ENCODE data around the gene LARP1.

The LARP1 gene

DNA sequence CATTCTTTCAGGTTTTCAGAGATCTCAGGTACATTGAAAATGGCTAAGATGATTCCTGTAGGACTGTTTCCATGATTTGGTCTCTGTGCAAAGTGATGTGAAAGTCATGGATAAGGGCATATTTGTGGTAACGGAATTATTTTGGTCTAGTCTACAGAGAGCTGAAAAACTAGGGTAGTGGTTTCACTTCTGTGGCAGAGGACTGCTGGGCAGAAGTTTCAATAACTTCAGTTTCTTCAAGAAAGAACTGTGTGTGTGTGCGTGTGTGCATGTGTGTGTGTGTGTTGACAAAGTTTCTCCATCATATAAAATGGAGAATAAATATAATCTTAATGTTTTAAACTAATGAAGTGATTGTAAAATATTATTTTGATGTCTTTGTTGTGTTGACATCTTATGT lies 107.6 kb downstream of the LARP1 start:
- TF ChIP-seq RARB (CRISPR knock-in tag; IDR thresholded peaks at IDR 0.05) (no peak), GLIS3 (CRISPR knock-in tag; IDR thresholded peaks at IDR 0.05) (no peak), CSDC2 (CRISPR knock-in tag; IDR thresholded peaks at IDR 0.05) (no peak), ZNF8 (CRISPR knock-in tag; IDR thresholded peaks at IDR 0.05) (no peak), ZNF565 (CRISPR knock-in tag; conservative IDR thresholded peaks at IDR 0.05; ENCODE audit: low read depth) (no peak), ISL1 (CRISPR knock-in tag; IDR thresholded peaks at IDR 0.05) (no peak), ZFP3 (CRISPR knock-in tag; IDR thresholded peaks at IDR 0.05) (no peak), ZC3H10 (CRISPR knock-in tag; IDR thresholded peaks at IDR 0.05) (no peak), SNAI2 (CRISPR knock-in tag; IDR thresholded peaks at IDR 0.05) (no peak), ESRRG (CRISPR knock-in tag; IDR thresholded peaks at IDR 0.05) (no peak), TOX (CRISPR knock-in tag; IDR thresholded peaks at IDR 0.05; ENCODE audit: borderline replicate concordance) (no peak), ZNF70 (CRISPR knock-in tag; IDR thresholded peaks at IDR 0.05) (no peak)
- TF ChIP-seq, protein P1, sequence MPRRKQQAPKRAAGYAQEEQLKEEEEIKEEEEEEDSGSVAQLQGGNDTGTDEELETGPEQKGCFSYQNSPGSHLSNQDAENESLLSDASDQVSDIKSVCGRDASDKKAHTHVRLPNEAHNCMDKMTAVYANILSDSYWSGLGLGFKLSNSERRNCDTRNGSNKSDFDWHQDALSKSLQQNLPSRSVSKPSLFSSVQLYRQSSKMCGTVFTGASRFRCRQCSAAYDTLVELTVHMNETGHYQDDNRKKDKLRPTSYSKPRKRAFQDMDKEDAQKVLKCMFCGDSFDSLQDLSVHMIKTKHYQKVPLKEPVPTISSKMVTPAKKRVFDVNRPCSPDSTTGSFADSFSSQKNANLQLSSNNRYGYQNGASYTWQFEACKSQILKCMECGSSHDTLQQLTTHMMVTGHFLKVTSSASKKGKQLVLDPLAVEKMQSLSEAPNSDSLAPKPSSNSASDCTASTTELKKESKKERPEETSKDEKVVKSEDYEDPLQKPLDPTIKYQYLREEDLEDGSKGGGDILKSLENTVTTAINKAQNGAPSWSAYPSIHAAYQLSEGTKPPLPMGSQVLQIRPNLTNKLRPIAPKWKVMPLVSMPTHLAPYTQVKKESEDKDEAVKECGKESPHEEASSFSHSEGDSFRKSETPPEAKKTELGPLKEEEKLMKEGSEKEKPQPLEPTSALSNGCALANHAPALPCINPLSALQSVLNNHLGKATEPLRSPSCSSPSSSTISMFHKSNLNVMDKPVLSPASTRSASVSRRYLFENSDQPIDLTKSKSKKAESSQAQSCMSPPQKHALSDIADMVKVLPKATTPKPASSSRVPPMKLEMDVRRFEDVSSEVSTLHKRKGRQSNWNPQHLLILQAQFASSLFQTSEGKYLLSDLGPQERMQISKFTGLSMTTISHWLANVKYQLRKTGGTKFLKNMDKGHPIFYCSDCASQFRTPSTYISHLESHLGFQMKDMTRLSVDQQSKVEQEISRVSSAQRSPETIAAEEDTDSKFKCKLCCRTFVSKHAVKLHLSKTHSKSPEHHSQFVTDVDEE (CRISPR knock-in tag; IDR thresholded peaks at IDR 0.05): no peak
- TF ChIP-seq, protein P2, sequence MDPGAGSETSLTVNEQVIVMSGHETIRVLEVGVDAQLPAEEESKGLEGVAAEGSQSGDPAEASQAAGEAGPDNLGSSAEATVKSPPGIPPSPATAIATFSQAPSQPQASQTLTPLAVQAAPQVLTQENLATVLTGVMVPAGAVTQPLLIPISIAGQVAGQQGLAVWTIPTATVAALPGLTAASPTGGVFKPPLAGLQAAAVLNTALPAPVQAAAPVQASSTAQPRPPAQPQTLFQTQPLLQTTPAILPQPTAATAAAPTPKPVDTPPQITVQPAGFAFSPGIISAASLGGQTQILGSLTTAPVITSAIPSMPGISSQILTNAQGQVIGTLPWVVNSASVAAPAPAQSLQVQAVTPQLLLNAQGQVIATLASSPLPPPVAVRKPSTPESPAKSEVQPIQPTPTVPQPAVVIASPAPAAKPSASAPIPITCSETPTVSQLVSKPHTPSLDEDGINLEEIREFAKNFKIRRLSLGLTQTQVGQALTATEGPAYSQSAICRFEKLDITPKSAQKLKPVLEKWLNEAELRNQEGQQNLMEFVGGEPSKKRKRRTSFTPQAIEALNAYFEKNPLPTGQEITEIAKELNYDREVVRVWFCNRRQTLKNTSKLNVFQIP (CRISPR knock-in tag; IDR thresholded peaks at IDR 0.05; ENCODE audit: borderline replicate concordance, low read depth): no peak
- ATAC-seq: no peak

DNA sequence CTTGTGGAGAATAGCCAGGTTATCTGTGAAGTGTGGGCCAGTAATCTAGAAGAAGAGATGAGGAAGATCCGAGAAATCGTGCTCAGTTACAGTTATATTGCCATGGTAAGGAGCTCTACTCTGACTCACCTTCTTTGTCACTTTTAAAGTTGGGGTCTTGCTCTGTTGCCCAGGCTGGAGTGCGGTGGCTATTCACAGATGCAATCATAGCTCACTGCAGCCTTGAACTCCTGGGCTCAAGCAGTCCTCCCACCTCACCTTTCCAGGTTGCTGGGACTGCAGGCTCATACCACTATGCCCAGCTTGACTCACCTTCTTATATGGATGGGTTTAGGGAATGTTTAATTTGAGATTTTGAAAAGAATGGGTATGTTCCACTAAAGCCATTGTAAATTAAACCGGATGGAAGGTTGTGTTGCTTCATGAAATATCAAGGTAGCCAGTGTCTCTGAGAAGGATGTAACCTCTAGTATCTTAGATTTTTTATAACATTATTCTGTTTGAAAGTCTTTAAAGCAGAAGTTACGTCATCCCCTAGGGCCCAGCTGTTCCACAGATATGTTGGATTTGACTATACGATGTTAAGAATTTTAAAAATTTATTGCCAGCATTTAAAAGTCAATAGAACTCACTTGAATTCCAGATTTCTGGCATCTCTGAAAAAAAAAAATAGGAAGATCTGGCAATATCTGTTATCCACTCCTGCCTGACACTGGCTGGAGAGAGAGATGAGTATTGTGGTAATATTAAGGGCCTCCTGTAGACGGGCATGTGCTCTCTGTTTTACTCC lies 108.3 kb downstream of the LARP1 start:
- no peak for ATAC-seq
- TF ChIP-seq ZNF8 (CRISPR knock-in tag; IDR thresholded peaks at IDR 0.05) (no peak), ISL1 (CRISPR knock-in tag; IDR thresholded peaks at IDR 0.05) (no peak)

DNA sequence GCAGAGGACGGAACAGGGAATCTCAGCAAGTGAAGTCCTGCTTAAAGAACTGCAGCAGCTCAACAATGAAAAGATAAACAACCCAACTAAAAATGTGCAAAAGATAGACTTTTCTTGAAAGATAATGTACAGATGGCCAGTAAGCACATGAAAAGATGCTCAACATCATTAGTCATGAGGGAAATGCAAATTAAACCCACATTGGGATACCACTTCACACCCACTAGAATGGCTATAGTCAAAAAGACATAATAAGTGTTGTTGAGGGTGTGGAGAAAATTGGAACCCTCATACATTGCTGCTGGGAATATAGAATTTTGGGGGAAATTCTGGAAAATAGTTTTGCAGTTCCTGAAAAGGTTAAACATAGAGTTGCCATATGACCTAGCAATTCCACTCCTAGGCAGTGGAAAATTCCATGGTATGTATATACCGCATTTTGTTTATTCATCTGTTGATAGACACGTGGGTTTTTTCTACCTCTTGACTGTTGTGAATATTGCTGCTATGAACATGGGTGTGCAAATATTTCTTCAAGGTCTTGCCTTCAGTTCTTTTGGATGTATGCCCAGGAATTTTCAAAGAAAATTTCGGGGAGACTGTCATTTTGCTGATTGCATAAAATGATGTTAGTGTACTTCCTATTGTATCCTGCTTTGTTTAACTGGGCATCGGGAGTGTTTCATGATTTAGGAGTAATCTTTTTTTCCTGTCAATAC lies 110.4 kb downstream of the LARP1 start:
- no peak for TF ChIP-seq BACH2 (CRISPR knock-in tag; IDR thresholded peaks at IDR 0.05; ENCODE audit: borderline replicate concordance)
- no peak for ATAC-seq

DNA sequence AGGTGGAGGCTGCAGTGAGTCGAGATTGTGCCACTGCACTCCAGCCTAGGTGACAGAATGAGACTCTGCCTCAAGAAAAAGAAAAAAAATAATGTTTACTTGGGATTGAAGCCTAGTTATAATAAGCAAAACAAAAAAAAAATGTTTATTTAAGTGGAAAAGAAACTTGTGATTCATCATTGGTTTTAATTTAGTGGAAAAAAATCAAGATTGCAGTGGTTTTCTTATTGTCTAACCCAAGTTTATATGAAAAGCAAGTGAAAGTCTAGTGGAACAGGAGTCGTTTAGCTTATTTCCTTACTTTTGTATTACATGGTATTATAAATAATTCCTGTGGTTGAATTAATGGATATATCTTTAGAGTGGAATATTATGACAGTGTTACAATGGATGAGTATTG lies 111.7 kb downstream of the LARP1 start:
- TF ChIP-seq, protein P3, sequence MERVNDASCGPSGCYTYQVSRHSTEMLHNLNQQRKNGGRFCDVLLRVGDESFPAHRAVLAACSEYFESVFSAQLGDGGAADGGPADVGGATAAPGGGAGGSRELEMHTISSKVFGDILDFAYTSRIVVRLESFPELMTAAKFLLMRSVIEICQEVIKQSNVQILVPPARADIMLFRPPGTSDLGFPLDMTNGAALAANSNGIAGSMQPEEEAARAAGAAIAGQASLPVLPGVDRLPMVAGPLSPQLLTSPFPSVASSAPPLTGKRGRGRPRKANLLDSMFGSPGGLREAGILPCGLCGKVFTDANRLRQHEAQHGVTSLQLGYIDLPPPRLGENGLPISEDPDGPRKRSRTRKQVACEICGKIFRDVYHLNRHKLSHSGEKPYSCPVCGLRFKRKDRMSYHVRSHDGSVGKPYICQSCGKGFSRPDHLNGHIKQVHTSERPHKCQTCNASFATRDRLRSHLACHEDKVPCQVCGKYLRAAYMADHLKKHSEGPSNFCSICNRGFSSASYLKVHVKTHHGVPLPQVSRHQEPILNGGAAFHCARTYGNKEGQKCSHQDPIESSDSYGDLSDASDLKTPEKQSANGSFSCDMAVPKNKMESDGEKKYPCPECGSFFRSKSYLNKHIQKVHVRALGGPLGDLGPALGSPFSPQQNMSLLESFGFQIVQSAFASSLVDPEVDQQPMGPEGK (CRISPR knock-in tag; IDR thresholded peaks at IDR 0.05; ENCODE audit: borderline replicate concordance): no peak
- TF ChIP-seq ARNTL (CRISPR knock-in tag; IDR thresholded peaks at IDR 0.05; ENCODE audit: borderline replicate concordance, low read depth): no peak
- no peak for TF ChIP-seq OSR1 (CRISPR knock-in tag; IDR thresholded peaks at IDR 0.05)
- TF ChIP-seq ISL1 (CRISPR knock-in tag; IDR thresholded peaks at IDR 0.05): no peak
- TF ChIP-seq BACH2 (CRISPR knock-in tag; IDR thresholded peaks at IDR 0.05; ENCODE audit: borderline replicate concordance): no peak
- no peak for TF ChIP-seq ZFP3 (CRISPR knock-in tag; IDR thresholded peaks at IDR 0.05)
- TF ChIP-seq CSDC2 (CRISPR knock-in tag; IDR thresholded peaks at IDR 0.05): no peak
- no peak for TF ChIP-seq SNAI2 (CRISPR knock-in tag; IDR thresholded peaks at IDR 0.05)
- TF ChIP-seq GLIS3 (CRISPR knock-in tag; IDR thresholded peaks at IDR 0.05): no peak
- no peak for TF ChIP-seq ZNF565 (CRISPR knock-in tag; conservative IDR thresholded peaks at IDR 0.05; ENCODE audit: low read depth)
- TF ChIP-seq RARB (CRISPR knock-in tag; IDR thresholded peaks at IDR 0.05): no peak
- TF ChIP-seq, protein P4, sequence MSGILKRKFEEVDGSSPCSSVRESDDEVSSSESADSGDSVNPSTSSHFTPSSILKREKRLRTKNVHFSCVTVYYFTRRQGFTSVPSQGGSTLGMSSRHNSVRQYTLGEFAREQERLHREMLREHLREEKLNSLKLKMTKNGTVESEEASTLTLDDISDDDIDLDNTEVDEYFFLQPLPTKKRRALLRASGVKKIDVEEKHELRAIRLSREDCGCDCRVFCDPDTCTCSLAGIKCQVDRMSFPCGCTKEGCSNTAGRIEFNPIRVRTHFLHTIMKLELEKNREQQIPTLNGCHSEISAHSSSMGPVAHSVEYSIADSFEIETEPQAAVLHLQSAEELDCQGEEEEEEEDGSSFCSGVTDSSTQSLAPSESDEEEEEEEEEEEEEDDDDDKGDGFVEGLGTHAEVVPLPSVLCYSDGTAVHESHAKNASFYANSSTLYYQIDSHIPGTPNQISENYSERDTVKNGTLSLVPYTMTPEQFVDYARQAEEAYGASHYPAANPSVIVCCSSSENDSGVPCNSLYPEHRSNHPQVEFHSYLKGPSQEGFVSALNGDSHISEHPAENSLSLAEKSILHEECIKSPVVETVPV (CRISPR knock-in tag; IDR thresholded peaks at IDR 0.05): no peak
- TF ChIP-seq ESRRG (CRISPR knock-in tag; IDR thresholded peaks at IDR 0.05): no peak
- no peak for TF ChIP-seq ZFP30 (CRISPR knock-in tag; IDR thresholded peaks at IDR 0.05)
- no peak for ATAC-seq
